Gastroesophageal sphincter (tissue), 4 donors: Measurements from ENCODE around the gene RGS10. TPM values are rescaled to one million over a fixed set of nuclear protein-coding genes. Genes with fewer than 3 reads are reported as not detected.

Source experiments
- ATAC-seq: fragments of 150-250 bp; one replicate; pipeline ENCODE4 v1.9.1; 2016; ENCODE audit warnings: mild to moderate bottlenecking, moderate library complexity
- H3K27ac ChIP-seq, 4 donors: fragments of 200-600 bp; sonication (generic) in 3 of 4; 1 replicate in 3 of 4; 2 replicates in 1 of 4; pipeline ENCODE4 v1.5.1; 2016 to 2019
- H3K27me3 ChIP-seq: fragments of 200-600 bp; sonication (generic); one replicate; pipeline ENCODE4 v1.5.1; 2019
- H3K36me3 ChIP-seq, 2 donors: fragments of 200-600 bp; sonication (generic); one replicate each; pipeline ENCODE4 v1.5.1; 2019; ENCODE audit warnings: control low read depth in 1 of 2
- H3K4me1 ChIP-seq, 3 donors: fragments of 200-600 bp; sonication (generic); 1 replicate in 2 of 3; 2 replicates in 1 of 3; pipeline ENCODE4 v1.5.1; 2016 to 2019; ENCODE audit warnings: control low read depth in 2 of 3
- H3K4me3 ChIP-seq, 2 donors: fragments of 200-600 bp; sonication (generic); one replicate each; pipeline ENCODE4 v1.5.1; 2019; ENCODE audit warnings: mild to moderate bottlenecking in 1 of 2, moderate library complexity in 1 of 2
- H3K9me3 ChIP-seq, 3 donors: fragments of 200-600 bp; sonication (generic); one replicate each; pipeline ENCODE4 v1.5.1; 2017 to 2019; ENCODE audit warnings: control low read depth in 2 of 3
- CTCF ChIP-seq, 4 experiments: fragments of 200-600 bp in 2 of 4; fragments of 450-650 bp in 2 of 4; sonication (generic) in 1 of 4; IDR thresholded peaks; one replicate each; pipeline ENCODE4 v1.5.1; 2017 to 2019; ENCODE audit warnings: antibody characterized with exemption in 4 of 4, mild to moderate bottlenecking in 2 of 4, moderate library complexity in 2 of 4
- EP300 ChIP-seq: sonication (generic); formaldehyde crosslinking; IDR thresholded peaks from one replicate; pipeline ENCODE4 v1.6.1; 2017; ENCODE audit warnings: antibody characterized with exemption, mild to moderate bottlenecking
- POLR2A ChIP-seq, 2 donors: fragments of 450-650 bp; IDR thresholded peaks; one replicate each; pipeline ENCODE4 v1.6.1; 2017; ENCODE audit warnings: antibody characterized with exemption in 2 of 2, mild to moderate bottlenecking in 2 of 2, moderate library complexity in 1 of 2
- POLR2AphosphoS5 ChIP-seq: sonication (generic); formaldehyde crosslinking; IDR thresholded peaks from one replicate; pipeline ENCODE4 v1.6.1; 2017; ENCODE audit warnings: antibody characterized with exemption
- WGBS, 2 donors: methylation state at CpG; one replicate each; pipeline ENCODE4 v1.1.5; 2018; ENCODE audit warnings: low coverage in 1 of 2; 5-methylcytosine and 5-hydroxymethylcytosine counted together
- total RNA-seq, 4 donors: library from RNA; depleted of rRNA; stranded (reverse); fragments of >200 nt; gene quantifications; one replicate each; pipeline ENCODE4 v1.1.0, GENCODE V29; 2016

The RGS10 gene
- total RNA-seq, 4 donors from 2014 or later: 18.1 to 48.5 (median 33.4) TPM

GRCh38 chr10:119498889-119499676 is 43.4 kb downstream of the RGS10 start:
- ATAC-seq: no peak
- H3K4me3 ChIP-seq: no peak overlapping the region
- no peaks in the 10 kb centered on the region for H3K27me3 ChIP-seq
- no peak overlapping the region for H3K27ac ChIP-seq
- WGBS, 2 donors: 75 to 77% methylated on average over 3 to 4 of the region's 11 CpGs
- H3K36me3 ChIP-seq: peaks cover 0 to 23% of the 10 kb centered on the region in 2 donors
- peaks cover 0 to 30% (median 18%) of the 10 kb centered on the region in 3 donors for H3K4me1 ChIP-seq
- no peaks in the 10 kb centered on the region for H3K9me3 ChIP-seq
- TF ChIP-seq EP300: no peak
- no peak for TF ChIP-seq CTCF (IDR thresholded peaks at IDR 0.05)
- no peak for TF ChIP-seq POLR2AphosphoS5
- TF ChIP-seq POLR2A (IDR thresholded peaks at IDR 0.05): no peak

- TF ChIP-seq POLR2AphosphoS5 (no peak), CTCF (IDR thresholded peaks at IDR 0.05) (no peak), EP300 (no peak), POLR2A (IDR thresholded peaks at IDR 0.05) (no peak)
- no peaks in the 10 kb centered on the region for H3K27me3 ChIP-seq
- peaks cover 0 to 33% (median 19%) of the 10 kb centered on the region in 3 donors for H3K4me1 ChIP-seq
- peaks cover 0 to 14% of the 10 kb centered on the region in 2 donors for H3K36me3 ChIP-seq
- H3K9me3 ChIP-seq: no peaks in the 10 kb centered on the region
- no peak for ATAC-seq
- H3K27ac ChIP-seq: no peak overlapping the region
- 86 to 100% methylated on average over 1 to 9 of the region's 9 CpGs for WGBS, 2 donors
- H3K4me3 ChIP-seq: no peak overlapping the region
Observed at GRCh38 chr10:119497243-119497642, 45.3 kb downstream of the RGS10 start.

GRCh38 chr10:119496273-119496672 is 46.2 kb downstream of the RGS10 start:
- peaks cover 0 to 14% of the 10 kb centered on the region in 2 donors for H3K36me3 ChIP-seq
- no peak for ATAC-seq
- no peaks in the 10 kb centered on the region for H3K9me3 ChIP-seq
- 92 to 97% methylated on average over 4 to 6 of the region's 7 CpGs for WGBS, 2 donors
- H3K27me3 ChIP-seq: no peaks in the 10 kb centered on the region
- H3K4me3 ChIP-seq: no peak overlapping the region
- TF ChIP-seq POLR2A (IDR thresholded peaks at IDR 0.05) (no peak), EP300 (no peak), POLR2AphosphoS5 (no peak), CTCF (IDR thresholded peaks at IDR 0.05) (no peak)
- H3K27ac ChIP-seq: no peak overlapping the region
- peaks cover 0 to 33% (median 19%) of the 10 kb centered on the region in 3 donors for H3K4me1 ChIP-seq

- ATAC-seq: no peak
- H3K4me3 ChIP-seq: no peak overlapping the region
- TF ChIP-seq EP300 (no peak), POLR2AphosphoS5 (no peak), CTCF (IDR thresholded peaks at IDR 0.05) (no peak), POLR2A (IDR thresholded peaks at IDR 0.05) (no peak)
- no peaks in the 10 kb centered on the region for H3K27me3 ChIP-seq
- no peaks in the 10 kb centered on the region for H3K9me3 ChIP-seq
- H3K36me3 ChIP-seq: peaks cover 0 to 14% of the 10 kb centered on the region in 2 donors
- WGBS, 2 donors: 93 to 100% methylated on average over 2 to 3 of the region's 3 CpGs
- H3K27ac ChIP-seq: no peak overlapping the region
- H3K4me1 ChIP-seq: peaks cover 0 to 29% (median 16%) of the 10 kb centered on the region in 3 donors
Observed at GRCh38 chr10:119495545-119495944, 47.0 kb downstream of the RGS10 start.

- H3K4me1 ChIP-seq: peaks cover 0 to 24% (median 13%) of the 10 kb centered on the region in 3 donors
- TF ChIP-seq CTCF (IDR thresholded peaks at IDR 0.05): no peak
- TF ChIP-seq EP300: no peak
- no peak for TF ChIP-seq POLR2AphosphoS5
- no peak for TF ChIP-seq POLR2A (IDR thresholded peaks at IDR 0.05)
- no peaks in the 10 kb centered on the region for H3K9me3 ChIP-seq
- WGBS, 2 donors: 40 to 78% methylated on average over 1 to 4 of the region's 5 CpGs
- no peak for ATAC-seq
- H3K27me3 ChIP-seq: no peaks in the 10 kb centered on the region
- peak overlapping the region in 3 of 4 donors; percentile 20 to 53 (median 27) for H3K27ac ChIP-seq
- no peak overlapping the region for H3K4me3 ChIP-seq
- peaks cover 0 to 14% of the 10 kb centered on the region in 2 donors for H3K36me3 ChIP-seq
Observed at GRCh38 chr10:119495021-119495505, 47.5 kb downstream of the RGS10 start.
